Hematopoietic multipotent progenitor cell treated with erythropoietin and hydrocortisone succinate and interleukin-3 and kit ligand, for 15 days (in vitro differentiated cells): ENCODE measurements around the gene NGLY1.

Source experiments
- DNase-seq: peaks from one replicate; pipeline ENCODE4 v3.0.0-alpha.2; 2015; ENCODE audit warnings: low spot score

The NGLY1 gene

DNA sequence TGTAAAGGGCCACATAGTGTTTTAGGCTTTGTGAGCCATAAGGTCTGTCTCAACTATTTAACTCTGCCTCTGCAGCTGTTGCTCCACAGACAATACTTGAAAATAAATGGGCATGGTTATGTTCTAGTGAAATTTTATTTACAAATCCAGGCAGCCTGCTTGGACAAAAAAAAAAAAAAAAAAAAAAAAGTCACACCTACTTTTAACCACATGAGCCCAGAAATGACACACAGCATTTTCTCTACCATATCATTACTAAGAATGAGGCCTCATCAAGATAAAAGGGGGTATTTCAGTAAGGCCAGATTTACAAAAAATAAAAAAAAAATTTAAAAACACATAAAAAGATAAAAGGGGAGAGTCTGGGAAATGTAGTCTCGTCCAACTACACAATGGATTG is 1.7 kb upstream of the NGLY1 start:
- no peak for DNase-seq

DNA sequence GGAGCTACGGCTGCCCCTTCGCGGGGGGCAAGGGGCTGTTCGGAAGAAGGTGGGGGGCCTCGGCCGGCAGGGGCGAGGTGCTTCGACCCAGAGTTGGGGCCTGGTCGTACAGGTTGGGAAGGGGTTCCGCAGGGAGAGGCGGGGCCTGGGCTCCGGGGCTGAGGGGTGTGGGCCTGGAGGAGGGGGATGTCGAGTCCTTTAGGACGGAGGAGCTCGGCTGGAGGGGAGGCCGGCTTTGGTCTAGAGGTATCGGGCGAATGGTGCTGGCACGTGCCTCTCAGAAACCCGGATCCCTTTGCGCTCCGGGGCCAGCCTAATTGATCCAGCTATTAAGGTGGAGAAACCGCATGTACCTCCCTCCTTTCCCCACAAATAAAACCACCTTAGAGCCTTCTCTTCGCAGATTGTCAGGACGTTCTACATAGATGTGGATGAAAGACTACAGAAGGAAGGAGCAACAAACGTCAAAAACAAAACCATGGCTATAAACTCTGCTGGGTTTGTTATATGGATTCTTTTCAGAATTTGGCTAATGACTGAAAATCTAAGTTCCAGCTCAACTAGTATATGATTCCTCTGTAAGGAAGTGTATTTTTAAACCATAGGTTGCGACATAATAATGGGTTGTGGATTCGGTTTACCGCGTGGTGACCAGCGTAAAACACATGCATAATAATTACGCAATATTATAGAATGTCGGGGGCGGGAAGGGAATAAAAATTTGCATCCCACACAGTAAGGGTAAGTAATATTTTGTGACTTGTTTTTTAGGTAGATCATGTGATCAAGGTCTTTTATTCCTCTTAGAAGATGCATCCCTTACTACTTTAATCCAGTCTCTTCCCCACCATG is 644 bp upstream of the NGLY1 start:
- peak; percentile 36 for DNase-seq

DNA sequence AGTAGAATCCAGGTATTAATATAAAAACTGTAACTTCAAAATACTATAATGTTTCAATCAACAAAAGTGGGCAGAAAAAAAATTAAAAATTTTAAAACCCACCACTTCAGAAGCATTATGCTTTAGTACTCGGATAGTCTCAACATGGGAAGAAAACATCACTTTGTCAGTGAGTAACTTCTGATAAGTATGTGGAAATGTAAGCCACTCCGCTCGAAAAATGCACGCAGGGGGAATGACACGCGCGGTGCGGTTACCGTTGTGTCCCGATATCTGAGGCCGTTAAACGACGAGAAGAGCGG is 656 bp downstream of the NGLY1 start:
- DNase-seq = no peak

DNA sequence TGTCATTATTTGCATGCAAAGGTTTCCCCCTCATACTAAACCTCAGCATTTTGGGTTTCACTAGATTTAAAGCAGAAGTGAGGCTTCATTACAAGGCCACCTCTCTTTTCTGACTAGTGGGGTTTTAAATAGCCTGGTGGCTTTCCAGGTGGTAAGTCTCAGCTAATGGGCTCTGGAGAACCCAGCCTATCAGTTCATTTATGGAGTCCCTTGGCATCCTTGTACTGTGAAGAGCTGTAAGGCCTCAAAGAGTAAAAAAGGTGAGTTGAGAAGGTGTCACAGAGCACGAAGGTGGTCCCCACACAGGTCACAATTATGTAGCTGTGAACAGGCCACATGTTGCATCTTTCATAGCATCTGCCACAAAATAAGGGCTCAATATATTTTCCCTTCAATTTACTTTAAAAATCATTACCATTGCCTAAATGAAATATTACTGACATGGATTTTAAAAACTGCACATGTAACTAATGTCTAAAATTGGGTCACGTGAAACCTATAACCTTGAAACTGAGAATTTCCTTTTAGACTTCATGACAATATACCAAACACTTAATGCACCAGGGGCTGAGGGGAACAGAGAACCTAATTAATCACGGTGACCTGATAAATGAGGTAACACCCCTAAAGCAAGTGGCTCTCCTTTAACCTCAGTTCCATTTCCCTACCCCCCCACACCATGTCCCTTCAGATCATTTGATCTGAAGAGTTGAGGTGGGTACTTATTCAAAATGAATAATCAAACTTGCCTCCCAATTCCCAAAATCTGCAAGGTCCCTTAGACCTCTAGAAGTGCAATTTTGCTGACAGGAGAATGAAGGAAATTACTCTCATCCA is 1.3 kb downstream of the NGLY1 start:
- no peak for DNase-seq

DNA sequence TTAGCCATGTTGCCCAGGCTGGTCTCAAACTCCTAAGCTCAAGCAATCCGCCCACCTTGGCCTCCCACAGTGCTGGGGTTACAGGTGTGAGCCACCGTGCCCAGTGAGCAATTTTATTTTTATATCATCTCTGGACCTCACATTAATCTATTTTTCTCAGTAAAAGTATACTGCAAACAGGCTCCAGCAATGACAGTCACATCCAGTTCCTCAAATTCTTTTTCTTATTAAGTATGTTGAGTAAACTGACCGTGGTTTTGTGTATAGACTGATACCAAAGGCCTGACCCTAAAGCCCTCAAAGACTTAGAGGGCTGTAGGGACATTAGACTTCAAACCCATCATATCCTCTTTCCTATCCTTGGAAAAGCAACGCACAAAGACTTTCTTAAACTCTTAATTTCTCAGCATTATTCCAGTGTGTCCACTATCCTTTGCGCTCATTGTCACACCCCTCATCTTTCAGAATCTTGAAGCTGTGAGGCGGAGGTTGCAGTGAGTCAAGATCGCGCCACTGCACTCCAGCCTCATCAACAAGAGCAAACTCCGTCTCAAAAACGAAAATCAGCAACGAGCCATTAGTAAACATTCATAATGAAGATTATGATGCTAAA is 2.0 kb downstream of the NGLY1 start:
- DNase-seq = no peak

DNA sequence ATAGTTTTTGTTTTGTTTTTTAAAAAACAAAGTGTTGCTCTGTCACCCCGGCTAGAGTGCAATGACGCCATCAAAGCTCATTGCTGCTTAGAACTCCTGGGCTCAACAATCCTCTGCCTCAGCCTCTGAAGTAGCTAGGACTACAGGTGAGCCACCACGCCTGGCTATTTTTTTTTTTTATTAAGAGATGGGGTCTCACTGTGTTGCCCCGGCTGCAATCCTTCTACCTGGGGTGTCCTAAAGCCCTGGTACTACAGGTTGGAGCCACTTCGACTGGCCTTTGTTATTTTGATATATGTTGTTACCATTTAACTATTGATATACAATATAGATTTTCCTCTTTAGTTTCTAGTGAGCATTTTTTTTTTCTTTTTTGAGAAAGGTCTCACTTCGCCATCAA is 2.6 kb downstream of the NGLY1 start:
- no peak for DNase-seq

DNA sequence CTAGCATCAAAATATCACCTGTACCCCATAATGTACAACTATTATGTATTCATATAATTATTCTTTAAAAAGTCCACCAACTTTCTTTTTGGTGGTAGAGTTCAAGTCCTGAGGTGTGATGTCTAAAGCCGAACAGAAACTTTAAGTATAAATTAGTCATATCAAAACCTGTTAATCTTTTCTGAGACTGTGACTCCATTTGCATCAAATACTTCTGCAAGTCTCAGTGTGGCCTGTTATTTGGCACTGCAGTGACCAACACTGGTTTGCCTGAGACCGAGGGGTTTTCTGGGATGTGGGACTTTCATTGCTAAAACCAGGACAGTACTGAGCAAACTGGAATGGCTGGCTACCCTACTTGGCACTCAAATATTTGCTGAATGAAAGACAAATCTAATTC is 7.3 kb downstream of the NGLY1 start:
- no peak for DNase-seq

DNA sequence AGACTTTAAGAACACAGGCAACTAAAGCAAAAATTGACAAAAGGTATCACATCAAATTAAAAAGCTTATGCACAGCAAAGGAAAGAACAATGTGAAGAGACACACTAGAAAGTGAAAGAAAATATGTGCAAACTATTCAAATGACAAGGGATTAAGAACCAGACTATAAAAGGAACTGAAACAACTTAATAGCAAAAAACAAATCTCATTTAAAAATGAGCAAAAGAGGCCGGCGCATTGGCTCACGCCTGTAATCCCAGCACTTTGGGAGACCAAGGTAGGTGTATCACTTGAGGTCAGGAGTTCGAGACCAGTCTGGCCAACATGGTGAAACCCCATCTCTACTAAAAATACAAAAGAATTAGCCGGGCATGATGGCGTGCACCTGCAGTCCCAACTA is 14.4 kb downstream of the NGLY1 start:
- DNase-seq = no peak

DNA sequence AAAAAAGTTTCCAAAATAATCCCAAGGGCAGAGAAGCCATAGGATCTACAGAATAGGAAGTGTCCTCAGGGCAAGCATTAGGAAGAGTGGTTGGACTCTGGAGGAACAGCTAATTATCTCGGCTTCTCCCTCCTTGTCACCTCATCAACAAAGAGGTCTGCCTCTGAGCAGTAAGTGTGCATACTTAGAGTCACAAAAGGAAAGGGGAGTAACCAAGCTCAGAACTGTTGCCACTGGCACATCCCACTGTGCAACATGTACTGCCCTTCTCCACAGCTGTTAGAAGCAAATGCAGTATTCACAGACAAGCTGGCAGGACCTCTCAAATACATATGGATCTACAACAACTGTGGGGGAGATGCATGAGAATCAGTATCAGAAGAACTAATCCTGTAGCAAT is 31.5 kb downstream of the NGLY1 start:
- no peak for DNase-seq

DNA sequence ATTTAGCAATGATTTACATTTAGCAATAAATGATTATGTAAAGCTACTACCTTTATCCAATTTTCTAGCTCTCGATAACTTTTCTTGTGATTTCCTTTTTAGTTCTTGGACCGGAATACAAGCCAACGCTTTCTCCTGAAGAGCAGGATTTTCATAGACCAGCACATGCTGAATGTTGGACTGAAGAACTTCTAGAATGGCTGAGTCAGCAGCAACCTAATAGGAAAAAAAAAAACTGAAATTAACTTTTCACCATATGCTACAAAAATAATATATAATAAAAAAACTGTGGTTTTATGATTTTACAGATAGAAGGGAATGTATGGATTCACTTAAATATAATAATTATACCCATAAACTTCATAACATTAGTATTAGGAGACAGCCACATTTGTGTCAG is 32.2 kb downstream of the NGLY1 start:
- no peak for DNase-seq

DNA sequence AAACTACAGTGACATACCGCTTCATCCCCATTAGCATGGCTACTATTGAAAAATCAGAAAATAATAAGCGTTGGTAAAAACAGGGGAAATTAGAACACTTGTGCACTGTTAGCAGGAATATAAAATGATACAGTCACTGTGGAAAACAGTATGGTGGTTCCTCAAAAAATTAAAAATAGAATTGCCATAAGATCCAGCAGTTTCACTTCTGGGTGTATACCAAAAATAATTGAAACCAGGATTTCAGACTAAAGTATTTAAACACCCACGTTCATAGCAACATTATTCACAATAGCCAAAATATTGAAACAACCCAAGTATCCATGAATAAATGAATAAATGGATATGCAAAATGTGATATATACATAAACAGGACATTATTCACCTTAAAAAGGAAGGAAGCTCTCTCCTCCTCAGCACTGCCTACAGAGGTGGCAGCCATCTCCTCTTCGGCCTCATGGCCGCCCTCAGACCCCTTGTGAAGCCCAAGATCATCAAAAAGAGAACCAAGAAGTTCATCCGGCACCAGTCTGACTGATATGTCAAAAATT is 34.1 kb downstream of the NGLY1 start:
- no peak for DNase-seq

DNA sequence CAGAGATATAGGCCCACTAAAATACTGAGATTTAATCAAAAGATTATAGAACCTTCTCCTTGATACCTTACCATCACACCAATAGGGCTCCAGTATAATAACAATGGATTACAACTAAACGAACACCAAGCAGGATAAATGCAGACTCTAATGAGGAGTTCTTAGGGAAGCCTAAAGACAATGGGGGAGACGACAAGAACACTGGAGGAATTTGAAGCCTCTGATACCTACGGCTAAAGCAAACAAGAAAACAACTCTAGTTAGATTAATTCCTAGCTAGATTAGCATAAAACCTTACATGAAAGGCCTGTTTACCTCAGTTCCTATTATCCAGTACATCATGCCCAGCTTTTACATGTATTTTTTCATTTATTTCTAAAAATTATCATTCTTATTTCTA is 35.1 kb downstream of the NGLY1 start:
- DNase-seq = no peak

DNA sequence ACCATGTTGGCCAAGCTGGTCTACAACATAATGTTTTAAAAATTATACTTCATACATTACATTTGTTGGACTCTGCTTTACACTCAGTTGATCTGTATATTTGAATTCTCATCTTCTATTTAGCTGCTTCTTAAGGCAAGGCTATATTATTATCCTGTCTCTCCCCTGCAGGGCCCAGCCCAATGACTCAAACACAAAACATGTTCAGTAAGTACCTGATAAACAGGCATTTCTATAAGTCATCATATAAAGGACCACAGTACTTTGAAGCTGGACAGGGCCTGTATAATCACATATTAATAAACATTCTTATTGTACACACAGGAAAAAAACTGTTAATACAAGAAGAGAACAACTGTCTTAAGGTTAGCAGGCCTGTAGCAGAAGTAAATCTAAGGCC is 36.2 kb downstream of the NGLY1 start:
- DNase-seq = no peak

DNA sequence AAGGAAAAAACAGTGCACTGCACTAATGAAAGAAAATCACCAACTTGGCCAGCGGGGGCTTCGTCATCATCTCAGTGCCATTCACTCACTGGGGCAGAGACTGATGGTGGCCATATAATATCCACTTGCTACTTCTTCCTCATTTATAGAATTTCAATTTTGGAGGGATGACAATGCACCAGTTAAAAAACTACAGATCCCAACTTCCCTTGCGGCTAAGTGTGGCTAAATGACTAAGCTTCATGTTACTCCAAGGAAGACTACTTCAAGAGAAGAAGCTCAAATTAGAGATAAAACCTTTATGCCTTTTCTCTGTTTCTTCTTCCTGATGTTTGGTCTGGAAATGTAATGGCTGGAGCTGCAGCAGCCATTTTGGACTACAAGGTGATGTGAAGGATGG is 38.8 kb downstream of the NGLY1 start:
- no peak for DNase-seq

DNA sequence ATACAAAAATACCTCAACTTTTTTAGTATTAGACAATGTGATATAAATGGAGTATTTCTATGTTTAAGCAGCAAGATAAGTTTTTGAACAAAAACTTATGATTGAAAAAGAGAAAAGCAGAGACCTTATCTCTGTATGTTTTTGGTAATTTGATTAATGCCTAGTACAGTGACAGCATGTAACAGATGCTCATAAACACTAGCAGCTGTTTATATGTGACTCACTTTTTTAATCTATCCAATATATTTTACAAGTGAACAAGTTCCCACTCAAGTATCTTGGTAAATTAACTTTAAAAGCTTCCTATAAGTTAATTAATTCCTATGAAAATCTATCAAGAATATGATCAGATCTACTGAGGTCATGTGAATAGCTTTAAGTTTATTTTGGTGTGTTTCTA is 55.1 kb downstream of the NGLY1 start:
- no peak for DNase-seq

DNA sequence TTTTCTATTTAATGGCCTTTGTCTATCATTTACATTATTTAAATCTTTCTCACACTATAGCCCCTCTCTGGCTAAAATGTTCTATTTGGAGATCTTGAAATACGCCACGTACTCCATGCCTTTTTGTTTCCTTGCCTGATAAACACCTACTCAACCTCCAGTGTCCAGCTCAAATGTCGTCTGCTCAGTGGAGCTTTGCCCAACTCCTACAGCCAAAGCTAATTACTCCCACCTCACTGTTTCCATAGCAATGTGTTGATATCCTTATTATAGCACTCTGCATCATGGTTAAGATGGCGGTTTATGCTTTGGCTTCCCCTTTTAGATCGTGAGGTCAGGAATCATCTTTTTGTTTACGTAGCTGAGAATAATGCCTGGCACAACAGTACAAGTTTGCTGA is 55.9 kb downstream of the NGLY1 start:
- DNase-seq = no peak

DNA sequence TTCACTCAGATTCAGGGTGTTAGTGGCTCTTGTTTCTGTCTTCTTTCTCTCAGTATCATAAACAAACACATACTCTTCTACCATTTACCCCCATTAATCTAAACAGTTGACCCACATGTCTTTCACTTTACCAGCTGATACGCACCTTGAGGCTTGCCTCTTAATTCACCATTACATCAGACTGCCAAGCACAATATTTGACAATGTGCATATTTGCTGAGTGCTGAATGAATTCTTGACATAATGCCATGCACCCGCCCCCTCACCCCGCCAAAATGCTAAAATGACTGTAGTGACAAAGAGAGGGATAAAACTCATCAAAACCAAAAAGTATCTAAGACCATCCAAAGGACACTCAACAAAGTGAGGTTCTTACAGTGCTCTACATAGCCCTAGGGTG is 57.4 kb downstream of the NGLY1 start:
- DNase-seq = no peak

DNA sequence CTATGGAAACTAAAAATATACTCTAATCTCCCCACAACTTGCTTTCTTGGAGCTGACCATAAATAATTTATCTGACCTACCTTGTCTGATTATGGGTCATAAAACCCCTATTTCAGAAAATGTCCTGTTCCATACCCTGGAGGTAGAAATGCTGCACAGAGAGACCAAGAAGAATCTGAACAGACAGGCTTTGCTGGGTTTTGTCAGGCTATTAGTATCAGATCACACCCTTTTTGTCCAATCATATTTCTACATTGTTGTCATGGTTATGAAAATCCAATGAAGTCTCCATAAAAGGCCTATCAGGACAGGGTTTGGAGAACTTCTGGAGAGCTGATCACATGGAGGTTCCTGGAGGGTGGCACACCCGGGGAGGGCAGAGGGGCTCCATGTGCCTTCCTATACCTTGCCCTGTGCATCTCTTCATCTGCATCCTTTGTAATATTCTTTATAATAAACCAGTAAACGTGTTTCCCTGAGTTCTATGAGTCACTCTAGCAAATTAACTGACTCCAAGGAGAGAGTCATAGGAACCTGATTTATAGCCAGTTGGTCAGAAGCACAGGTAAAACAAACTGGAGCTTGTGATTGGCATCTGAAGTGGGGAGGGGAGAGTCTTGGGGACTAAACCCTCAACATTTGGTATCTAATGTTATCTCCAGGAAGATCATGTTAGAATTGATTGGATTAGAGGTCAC is 58.1 kb downstream of the NGLY1 start:
- no peak for DNase-seq

DNA sequence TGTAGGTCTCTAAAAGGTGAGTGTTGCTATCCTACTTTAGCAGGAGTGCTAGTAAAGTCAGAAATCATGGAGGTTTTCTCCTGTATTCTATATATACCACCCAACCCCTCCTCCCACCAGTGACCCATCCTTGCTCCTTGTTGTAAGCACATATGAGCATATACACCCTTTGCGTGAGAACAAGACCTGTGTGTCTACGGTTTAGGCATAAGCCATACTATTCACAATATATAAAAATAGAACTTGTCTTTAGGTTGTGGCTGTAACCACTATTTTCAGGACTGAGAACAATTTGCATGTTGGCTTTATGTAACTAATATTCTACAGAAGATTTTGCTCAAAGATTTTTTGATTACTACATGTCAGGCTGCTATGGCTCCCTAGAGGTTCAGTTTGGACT is 59.4 kb downstream of the NGLY1 start:
- DNase-seq = no peak

DNA sequence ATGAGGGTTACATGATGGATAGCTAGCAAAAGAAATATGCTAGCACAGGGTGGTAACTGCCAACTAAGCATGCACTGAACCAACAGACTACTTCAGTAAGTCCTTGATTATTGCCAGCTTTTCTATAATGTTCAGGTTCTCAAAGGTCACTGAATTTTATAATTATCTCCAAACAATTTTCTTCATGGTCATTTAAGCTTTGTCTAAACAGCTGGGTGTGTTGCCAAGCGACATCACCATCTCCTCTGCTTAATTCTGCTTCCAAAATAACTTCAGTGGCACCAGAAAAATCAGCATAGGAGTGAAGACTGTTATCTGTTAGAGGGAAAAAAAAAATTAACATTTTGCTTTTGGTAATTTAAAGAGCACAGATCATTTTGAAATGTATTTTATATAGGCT is 63.9 kb downstream of the NGLY1 start:
- no peak for DNase-seq

DNA sequence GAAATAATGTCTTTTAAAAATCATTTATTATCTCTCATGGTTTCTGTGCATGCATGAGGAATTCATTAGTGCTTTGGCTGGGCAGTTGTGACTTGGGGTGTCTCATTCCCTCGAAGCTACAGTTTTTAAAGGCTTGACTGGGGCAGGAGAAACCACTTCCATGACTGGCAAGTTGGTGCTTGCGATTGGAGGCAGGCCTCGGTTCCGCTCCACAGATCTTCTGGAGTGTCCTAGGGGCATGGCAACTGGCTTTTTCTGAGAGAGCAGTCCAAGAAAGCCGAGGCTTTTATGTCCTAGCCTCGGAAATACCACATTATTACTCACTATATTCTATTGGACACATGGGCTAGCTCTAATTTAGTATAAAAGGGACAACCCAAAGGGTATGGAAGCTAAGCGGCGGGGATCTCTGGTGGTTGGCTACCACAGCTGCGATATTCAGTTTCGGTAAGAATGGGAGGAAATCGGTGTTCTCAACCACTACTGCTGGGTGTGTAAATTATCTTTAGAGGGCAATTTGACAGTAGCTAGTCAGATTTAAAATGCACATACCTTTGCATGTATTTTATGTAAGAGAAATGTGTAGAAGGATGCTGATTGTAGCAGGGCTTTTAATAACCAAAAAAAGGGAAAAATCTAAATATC is 69.8 kb downstream of the NGLY1 start:
- no peak for DNase-seq

DNA sequence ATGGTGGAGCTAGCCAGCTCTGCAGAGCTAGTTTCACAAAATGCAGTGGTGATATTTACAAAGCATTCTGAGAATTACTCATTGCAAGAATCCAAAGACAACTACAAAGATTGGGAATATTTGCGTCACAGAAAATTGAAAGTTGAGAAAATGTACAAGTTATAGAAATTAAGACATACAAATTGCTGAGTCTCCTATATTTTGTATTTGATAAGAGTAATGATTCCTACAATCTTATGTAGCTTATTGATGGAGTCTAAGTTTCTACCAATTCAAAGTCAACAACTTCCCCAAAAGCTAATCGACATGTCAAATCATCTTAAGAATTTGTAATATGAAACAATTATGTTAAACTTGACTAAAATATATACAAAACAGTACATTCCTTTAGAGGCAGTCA is 72.2 kb downstream of the NGLY1 start:
- no peak for DNase-seq
